NCI-H82 (cell line): ENCODE results near the gene MANSC1.
"Not testable (repeated sequence)": the region's sequence is repeated elsewhere in the genome, so short reads cannot be mapped to it uniquely, and the experiment has no call there.

Experiments used
- DNase-seq: peaks from one replicate; lab custom pipeline; 2025; lab: John Stamatoyannopoulos, UW

MANSC1 gene

GRCh38 chr12:12323591-12323990 is 26.5 kb downstream of the MANSC1 start:
- DNase-seq = no peak

DNA sequence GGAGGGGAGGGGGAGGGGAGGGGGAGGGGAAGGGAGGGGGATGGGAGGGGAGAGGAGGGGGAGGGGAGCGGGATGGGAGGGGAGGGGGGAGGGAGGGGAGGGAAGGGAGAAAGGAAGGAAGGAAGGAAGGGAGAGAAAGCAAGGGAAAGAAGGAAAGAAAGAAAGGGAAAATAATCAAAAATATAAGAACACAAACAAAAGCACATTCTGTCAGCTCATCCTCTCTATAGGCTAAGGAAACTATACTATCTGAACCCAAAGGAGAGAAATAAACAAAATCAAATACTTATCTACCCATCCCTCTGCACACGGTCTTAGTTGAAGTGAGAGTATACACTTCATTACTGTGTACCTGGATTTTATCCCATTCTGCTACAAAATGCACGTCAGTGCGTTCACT is 26.9 kb downstream of the MANSC1 start:
- no peak for DNase-seq

GRCh38 chr12:12319451-12320183 is 30.4 kb downstream of the MANSC1 start:
- no peak for DNase-seq

- DNase-seq = no peak
Measured at GRCh38 chr12:12315838-12316237, 34.2 kb downstream of the MANSC1 start.

GRCh38 chr12:12310695-12311094 is 39.3 kb downstream of the MANSC1 start:
- DNase-seq = not testable (repeated sequence)

GRCh38 chr12:12305568-12306300 is 44.3 kb downstream of the MANSC1 start:
- no peak for DNase-seq

GRCh38 chr12:12302976-12303375 is 47.1 kb downstream of the MANSC1 start:
- DNase-seq = no peak

GRCh38 chr12:12301122-12301521 is 48.9 kb downstream of the MANSC1 start:
- DNase-seq = no peak

DNA sequence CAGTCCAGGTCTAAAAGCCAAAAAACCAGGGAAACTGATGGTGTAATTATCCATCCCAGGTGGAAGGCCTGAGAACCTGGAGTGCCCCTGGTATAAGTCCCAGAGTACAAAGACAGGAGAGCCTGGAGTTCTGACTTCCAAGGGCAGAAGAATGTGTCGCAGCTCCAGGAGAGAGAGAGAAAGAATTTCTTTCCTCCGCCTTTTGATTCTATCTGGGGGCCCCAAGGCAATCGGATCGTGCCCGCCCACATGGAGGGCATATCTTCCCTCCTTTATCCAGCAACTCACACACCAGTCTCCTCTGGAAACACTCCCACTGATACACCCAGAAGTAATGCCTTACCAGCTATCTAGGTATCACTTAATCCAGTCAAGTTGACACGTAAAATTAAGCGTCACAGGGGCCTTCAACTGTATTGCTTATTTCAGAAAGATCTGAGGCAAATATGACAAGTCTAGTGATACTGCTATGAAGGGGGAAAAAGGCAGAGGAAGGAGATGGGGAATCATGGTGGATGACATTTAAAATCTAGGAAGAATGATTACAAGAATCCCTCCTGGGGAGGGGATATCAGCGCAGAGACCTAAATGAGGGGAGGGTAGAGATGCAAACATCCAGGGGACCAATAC is 52.7 kb downstream of the MANSC1 start:
- no peak for DNase-seq

- DNase-seq = no peak
Measured at GRCh38 chr12:12294215-12295005, 55.6 kb downstream of the MANSC1 start.

DNA sequence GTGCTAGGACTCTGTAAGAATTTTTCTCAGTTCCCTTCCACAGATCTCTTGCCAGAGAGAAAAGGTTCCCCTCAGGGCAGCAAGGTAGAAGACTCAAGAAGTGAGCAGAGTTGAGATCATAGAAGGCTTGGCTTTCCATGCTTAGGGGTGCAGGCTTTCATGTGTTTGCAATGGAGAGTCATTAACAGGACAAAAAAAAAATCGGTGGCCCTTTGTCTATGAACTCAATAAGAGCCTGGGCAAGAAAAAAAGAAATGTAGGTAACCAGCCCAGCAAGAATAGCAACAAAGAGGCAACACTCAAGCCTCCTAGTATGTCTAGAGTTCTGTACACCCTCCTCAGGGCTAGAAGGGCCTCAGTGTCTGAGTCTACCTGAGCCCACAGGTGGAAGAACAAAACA is 59.8 kb downstream of the MANSC1 start:
- no peak for DNase-seq

GRCh38 chr12:12286441-12286840 is 63.6 kb downstream of the MANSC1 start:
- no peak for DNase-seq

- DNase-seq = no peak
Measured at GRCh38 chr12:12282761-12283425, 67.1 kb downstream of the MANSC1 start.

GRCh38 chr12:12282202-12282601 is 67.8 kb downstream of the MANSC1 start:
- no peak for DNase-seq

GRCh38 chr12:12281134-12281533 is 68.9 kb downstream of the MANSC1 start:
- DNase-seq = no peak

- no peak for DNase-seq
Measured at GRCh38 chr12:12278899-12279298, 71.1 kb downstream of the MANSC1 start.
